ENCODE results near the gene FAF1.
A peak's percentile ranks its signal among the peaks of the same experiment; 100 is the strongest.

The FAF1 gene

GRCh38 chr1:50976890-50977574 is 17.0 kb upstream of the FAF1 start:
- no peaks in the 10 kb centered on the region for H3K27me3 ChIP-seq (replicated peaks; ENCODE audit: control insufficient read depth, insufficient read depth, low read length)
- no peak for TF ChIP-seq CTCF (IDR thresholded peaks at IDR 0.05; ENCODE audit: insufficient read depth, low read length, poor library complexity, severe bottlenecking)
- DNase-seq (ENCODE audit: extremely low read depth, insufficient read length), result peak; percentile 74

DNA sequence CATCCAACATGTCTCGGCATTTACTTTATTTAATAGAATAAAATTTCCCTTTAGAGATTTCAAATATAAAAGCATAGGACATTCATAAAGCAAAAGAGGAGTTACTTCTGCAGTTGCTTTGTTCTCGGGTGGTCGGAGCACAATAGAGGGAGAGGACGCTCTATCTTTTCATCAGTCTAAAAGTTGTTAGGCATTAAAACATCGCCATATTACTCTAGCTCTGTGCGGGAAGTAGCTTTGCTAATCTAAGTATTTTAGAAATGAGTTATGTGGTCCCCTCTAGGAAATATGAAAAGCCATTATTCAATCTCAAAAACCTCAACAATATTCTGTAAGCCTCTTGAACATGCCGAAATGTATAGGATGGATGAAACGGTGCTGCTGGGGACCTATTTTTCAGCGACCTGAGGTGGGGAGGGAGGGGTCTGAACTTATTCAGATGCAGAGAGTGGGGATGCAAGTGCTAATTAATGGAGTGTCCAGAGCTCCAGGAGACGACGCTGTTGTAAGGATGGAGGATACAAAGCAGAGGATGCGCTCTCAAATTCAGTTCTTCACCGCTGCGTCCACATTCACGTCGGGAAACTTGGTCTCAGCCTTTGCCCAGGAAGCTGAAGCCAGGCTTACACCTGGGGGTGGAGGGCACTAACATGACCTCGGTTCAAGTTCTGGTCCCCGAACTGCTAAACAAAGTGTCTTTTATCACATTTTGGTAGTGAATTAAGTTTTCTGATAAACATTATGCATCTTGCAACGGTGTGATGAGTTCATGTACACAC is 16.2 kb upstream of the FAF1 start:
- no peaks in the 10 kb centered on the region; the same call in 1 of the 2 replicates for H3K36me3 ChIP-seq (ENCODE audit: control insufficient read depth, insufficient read depth, low read length)
- no peak for TF ChIP-seq CTCF (IDR thresholded peaks at IDR 0.05; ENCODE audit: insufficient read depth, low read length, poor library complexity, severe bottlenecking)
- H3K27me3 ChIP-seq (replicated peaks; ENCODE audit: control insufficient read depth, insufficient read depth, low read length), result no peaks in the 10 kb centered on the region
- H3K4me3 ChIP-seq (replicated peaks; ENCODE audit: low read depth, low read length), result peak overlapping the region; percentile 88
- no peak for DNase-seq (ENCODE audit: extremely low read depth, insufficient read length)

More at GRCh38 chr1:50976890-50977574, 17.0 kb upstream of the FAF1 start:
- peak overlapping the region; percentile 88 for H3K4me3 ChIP-seq (replicated peaks; ENCODE audit: low read depth, low read length)
- no peaks in the 10 kb centered on the region; the same call in 1 of the 2 replicates for H3K36me3 ChIP-seq (ENCODE audit: control insufficient read depth, insufficient read depth, low read length)

DNA sequence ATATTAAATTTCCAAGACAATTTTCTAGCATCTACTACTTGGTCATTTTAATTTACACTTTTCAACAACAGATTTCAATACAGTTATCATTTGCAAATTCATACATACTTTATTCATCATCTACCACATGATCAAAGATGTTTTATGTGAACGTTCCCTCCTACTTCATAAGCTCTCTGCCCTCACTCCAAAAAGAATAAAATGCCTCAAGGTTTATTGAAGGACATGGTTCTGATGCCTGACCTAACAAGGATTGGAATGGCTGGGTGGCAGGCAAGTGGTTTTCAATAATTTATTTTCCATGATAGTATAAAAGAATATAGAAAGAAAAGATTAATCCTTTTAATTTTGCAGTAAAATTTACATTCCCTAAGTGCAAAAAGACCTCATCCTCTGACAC is 15.4 kb upstream of the FAF1 start:
- no peaks in the 10 kb centered on the region for H3K27me3 ChIP-seq (replicated peaks; ENCODE audit: control insufficient read depth, insufficient read depth, low read length)
- no peak for DNase-seq (ENCODE audit: extremely low read depth, insufficient read length)
- no peak for TF ChIP-seq CTCF (IDR thresholded peaks at IDR 0.05; ENCODE audit: insufficient read depth, low read length, poor library complexity, severe bottlenecking)
- no peak overlapping the region for H3K4me3 ChIP-seq (replicated peaks; ENCODE audit: low read depth, low read length)
- H3K36me3 ChIP-seq (ENCODE audit: control insufficient read depth, insufficient read depth, low read length), result no peaks in the 10 kb centered on the region; the same call in 1 of the 2 replicates

GRCh38 chr1:50974618-50974935 is 14.5 kb upstream of the FAF1 start:
- Histone ChIP-seq H3K4me3 (replicated peaks; ENCODE audit: low read depth, low read length) (no peak overlapping the region), H3K27me3 (replicated peaks; ENCODE audit: control insufficient read depth, insufficient read depth, low read length) (no peaks in the 10 kb centered on the region), H3K36me3 (ENCODE audit: control insufficient read depth, insufficient read depth, low read length) (no peaks in the 10 kb centered on the region; the same call in 1 of the 2 replicates)
- no peak for DNase-seq (ENCODE audit: extremely low read depth, insufficient read length)
- TF ChIP-seq CTCF (IDR thresholded peaks at IDR 0.05; ENCODE audit: insufficient read depth, low read length, poor library complexity, severe bottlenecking), result no peak

- no peak for DNase-seq (ENCODE audit: extremely low read depth, insufficient read length)
- no peak for TF ChIP-seq CTCF (IDR thresholded peaks at IDR 0.05; ENCODE audit: insufficient read depth, low read length, poor library complexity, severe bottlenecking)
- H3K36me3 ChIP-seq (ENCODE audit: control insufficient read depth, insufficient read depth, low read length), result no peaks in the 10 kb centered on the region; the same call in 1 of the 2 replicates
- no peak overlapping the region for H3K4me3 ChIP-seq (replicated peaks; ENCODE audit: low read depth, low read length)
- H3K27me3 ChIP-seq (replicated peaks; ENCODE audit: control insufficient read depth, insufficient read depth, low read length), result no peaks in the 10 kb centered on the region
Observed at GRCh38 chr1:50973875-50974617, 14.0 kb upstream of the FAF1 start.
